Thyroid gland (tissue), 4 donors: ENCODE results near the gene KASH5. TPM values are rescaled to one million over a fixed set of nuclear protein-coding genes. Genes with fewer than 3 reads are reported as not detected.

ENCODE experiments used
- DNase-seq, 2 donors: peaks; one replicate each; pipeline ENCODE4 v3.0.0-alpha.2; 2019
- H3K27ac ChIP-seq, 3 donors: fragments of 200-600 bp; sonication (generic); 1 replicate in 2 of 3; 2 replicates in 1 of 3; pipeline ENCODE4 v1.5.1; 2016 to 2019; ENCODE audit warnings: mild to moderate bottlenecking in 1 of 3, moderate library complexity in 1 of 3
- H3K27me3 ChIP-seq: fragments of 200-600 bp; sonication (generic); one replicate; pipeline ENCODE4 v1.5.1; 2019
- H3K36me3 ChIP-seq, 2 donors: fragments of 200-600 bp; sonication (generic); one replicate each; pipeline ENCODE4 v1.5.1; 2016 to 2019
- H3K4me1 ChIP-seq, 2 donors: fragments of 200-600 bp; sonication (generic); one replicate each; pipeline ENCODE4 v1.5.1; 2017 to 2019
- H3K4me3 ChIP-seq, 3 donors: fragments of 200-600 bp; sonication (generic); replicated peaks in 1 of 3; 1 replicate in 2 of 3; 2 replicates in 1 of 3; pipeline ENCODE4 v1.5.1; 2016; ENCODE audit warnings: mild to moderate bottlenecking in 1 of 3
- H3K9me3 ChIP-seq: fragments of 200-600 bp; sonication (generic); one replicate; pipeline ENCODE4 v1.5.1; 2017
- POLR2A ChIP-seq, 2 donors: fragments of 450-650 bp; IDR thresholded peaks; one replicate each; pipeline ENCODE4 v1.6.1; 2017; ENCODE audit warnings: antibody characterized with exemption in 2 of 2, mild to moderate bottlenecking in 2 of 2, moderate library complexity in 1 of 2
- WGBS, 2 donors: methylation state at CpG; one replicate each; pipeline ENCODE4 v1.1.5; 2017; 5-methylcytosine and 5-hydroxymethylcytosine counted together
- intact Hi-C: fragments of 100-400 bp; cut with DNase I; formaldehyde crosslinking; loops from one replicate; pipeline ENCODE4 v1.15.1; 2023
- total RNA-seq, 4 donors: library from RNA; depleted of rRNA; stranded (reverse); fragments of >200 nt; gene quantifications; one replicate each; pipeline ENCODE4 v1.2.3, GENCODE V29; 2016
- TF ChIP-seq, protein P1 (sequence below), 6 experiments: fragments of 200-600 bp in 3 of 6; fragments of 450-650 bp in 3 of 6; sonication (generic) in 3 of 6; IDR thresholded peaks; one replicate each; pipeline ENCODE4 v1.5.1; 2016 to 2019; ENCODE audit warnings: antibody characterized with exemption in 6 of 6, mild to moderate bottlenecking in 2 of 6, inconsistent platforms in 1 of 6, moderate library complexity in 1 of 6

KASH5 gene
- total RNA-seq, 4 donors from 2014 or later = 1.3 TPM; not detected in 3

DNA sequence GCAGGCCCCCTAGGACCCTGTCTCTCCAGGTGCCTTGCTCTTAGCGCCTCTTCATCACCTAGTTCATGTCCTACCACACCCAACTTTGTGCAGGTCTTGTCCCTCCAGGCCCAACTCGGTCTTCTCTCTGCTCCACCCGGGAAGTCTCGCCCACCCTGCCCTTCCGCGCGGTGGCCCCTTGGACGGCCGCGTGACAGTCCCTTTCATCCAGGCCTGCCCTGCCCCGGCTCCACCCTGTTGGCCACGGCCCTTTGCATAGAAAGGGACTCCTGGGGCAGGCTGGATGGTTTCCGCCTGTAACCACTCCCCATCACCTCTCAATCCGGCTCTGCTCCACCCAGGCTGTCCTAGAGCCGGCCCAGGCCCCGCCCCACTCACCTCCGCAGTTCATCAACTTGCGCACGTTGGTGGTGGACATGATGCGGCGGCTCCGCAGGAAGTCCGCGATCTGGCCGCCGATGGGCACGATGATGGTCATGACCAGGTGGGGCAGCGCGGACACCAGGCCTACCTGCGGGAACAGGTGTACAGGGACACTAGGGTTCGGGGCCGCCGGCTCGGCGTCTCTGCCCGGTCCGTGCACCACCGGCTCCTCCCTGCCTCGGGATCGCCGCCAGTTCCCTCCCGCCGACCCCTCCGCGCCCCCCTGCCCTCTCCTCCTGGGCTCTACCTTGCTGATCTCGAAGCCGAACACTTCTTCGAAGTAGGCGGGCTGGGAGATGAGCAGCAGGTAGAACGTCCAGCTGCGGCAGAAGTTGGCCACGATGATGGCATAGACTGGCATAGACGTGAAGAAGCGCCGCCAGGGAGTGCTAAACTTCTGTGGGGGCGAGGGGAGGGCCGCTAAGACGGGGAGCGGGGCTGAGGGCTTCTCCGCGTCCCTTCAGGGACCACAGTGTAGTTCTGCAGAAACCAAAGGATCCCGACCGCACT lies 44.4 kb downstream of the KASH5 start:
- Histone ChIP-seq H3K4me3 (no peak overlapping the region), H3K4me1 (peaks cover 8 to 9% of the 10 kb centered on the region in 2 donors), H3K27ac (no peak overlapping the region), H3K27me3 (peaks cover 39% of the 10 kb centered on the region), H3K9me3 (no peaks in the 10 kb centered on the region), H3K36me3 (no peaks in the 10 kb centered on the region)
- TF ChIP-seq, protein P1, sequence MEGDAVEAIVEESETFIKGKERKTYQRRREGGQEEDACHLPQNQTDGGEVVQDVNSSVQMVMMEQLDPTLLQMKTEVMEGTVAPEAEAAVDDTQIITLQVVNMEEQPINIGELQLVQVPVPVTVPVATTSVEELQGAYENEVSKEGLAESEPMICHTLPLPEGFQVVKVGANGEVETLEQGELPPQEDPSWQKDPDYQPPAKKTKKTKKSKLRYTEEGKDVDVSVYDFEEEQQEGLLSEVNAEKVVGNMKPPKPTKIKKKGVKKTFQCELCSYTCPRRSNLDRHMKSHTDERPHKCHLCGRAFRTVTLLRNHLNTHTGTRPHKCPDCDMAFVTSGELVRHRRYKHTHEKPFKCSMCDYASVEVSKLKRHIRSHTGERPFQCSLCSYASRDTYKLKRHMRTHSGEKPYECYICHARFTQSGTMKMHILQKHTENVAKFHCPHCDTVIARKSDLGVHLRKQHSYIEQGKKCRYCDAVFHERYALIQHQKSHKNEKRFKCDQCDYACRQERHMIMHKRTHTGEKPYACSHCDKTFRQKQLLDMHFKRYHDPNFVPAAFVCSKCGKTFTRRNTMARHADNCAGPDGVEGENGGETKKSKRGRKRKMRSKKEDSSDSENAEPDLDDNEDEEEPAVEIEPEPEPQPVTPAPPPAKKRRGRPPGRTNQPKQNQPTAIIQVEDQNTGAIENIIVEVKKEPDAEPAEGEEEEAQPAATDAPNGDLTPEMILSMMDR (IDR thresholded peaks at IDR 0.05) = no peak
- TF ChIP-seq POLR2A (IDR thresholded peaks at IDR 0.05) = no peak
- DNase-seq = no peak
- WGBS, 2 donors = 14 to 18% methylated on average over 42 to 48 of the region's 63 CpGs
- intact Hi-C loops = no loop called here

DNA sequence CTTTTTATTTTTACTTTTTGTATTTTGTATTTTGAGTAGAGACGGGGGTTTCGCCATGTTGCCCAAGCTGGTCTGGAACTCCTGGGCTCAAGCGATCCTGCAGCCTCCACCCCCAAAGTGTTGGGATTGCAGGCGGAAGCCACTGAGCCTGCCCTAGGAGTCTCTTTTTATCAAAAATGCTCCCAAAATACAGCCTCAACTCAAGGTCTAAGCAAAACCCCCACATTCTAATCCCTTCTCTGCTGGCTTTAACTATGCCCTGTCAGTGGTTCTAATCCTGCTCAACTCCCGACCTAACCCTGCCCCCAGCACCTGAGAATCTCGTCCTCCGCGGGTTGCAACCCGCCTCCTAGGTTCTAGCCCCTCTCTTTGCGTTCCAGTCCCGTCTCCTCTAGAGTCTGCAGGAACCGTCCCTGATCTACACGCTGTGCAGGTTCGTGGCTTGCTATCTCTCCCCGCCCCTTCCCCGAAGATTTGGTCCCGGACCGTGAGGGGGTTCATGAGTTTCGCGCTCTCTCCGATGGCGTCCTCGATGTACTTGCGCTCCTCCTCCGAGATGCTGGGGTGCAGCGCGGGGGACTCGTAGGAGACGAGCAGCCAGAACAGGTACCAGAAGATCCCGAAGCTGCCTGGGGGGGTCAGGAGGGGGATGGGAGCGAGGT lies 45.3 kb downstream of the KASH5 start:
- no peak overlapping the region for H3K27ac ChIP-seq
- no peaks in the 10 kb centered on the region for H3K36me3 ChIP-seq
- peaks cover 1 to 2% of the 10 kb centered on the region in 2 donors for H3K4me1 ChIP-seq
- H3K27me3 ChIP-seq = peaks cover 30% of the 10 kb centered on the region
- H3K9me3 ChIP-seq = no peaks in the 10 kb centered on the region
- intact Hi-C loops = no loop called here
- no peak overlapping the region for H3K4me3 ChIP-seq
- no peak for TF ChIP-seq POLR2A (IDR thresholded peaks at IDR 0.05)
- TF ChIP-seq, protein P1 (IDR thresholded peaks at IDR 0.05) = no peak
- DNase-seq = no peak
- WGBS, 2 donors = 29 to 47% methylated on average over 18 to 23 of the region's 31 CpGs

DNA sequence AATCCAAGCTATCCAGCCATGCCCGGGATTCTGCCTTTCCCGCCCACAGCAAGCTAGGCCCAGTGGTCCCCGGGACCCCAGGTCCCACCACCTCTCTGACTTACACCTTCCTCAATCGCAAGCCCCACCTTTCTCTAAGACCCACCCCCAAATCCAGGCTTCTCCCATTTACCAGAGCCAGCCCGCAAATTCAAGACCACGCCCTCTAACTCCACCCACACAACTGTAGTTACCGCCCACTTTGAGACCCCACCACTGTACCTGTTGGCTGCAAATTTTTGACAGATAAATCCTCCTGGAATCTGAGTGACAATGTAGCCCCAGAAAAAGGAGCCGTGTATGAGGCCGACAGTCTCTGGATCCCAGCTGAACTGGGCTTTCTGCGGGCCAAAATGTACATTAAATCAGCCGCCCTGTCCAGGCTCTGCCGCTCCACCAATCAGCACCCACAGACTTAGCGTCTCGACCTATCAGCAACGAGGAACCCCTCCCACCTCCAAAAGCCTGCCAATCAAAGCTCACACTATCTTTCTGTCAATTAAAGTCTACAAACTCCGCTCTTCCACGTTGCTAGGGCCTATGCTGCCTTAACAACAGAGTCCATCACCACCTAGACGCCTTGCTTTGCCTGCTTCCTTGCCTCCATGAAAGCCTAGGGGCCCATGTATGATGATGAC lies 47.0 kb downstream of the KASH5 start:
- H3K4me3 ChIP-seq = no peak overlapping the region
- TF ChIP-seq, protein P1 (IDR thresholded peaks at IDR 0.05) = no peak
- TF ChIP-seq POLR2A (IDR thresholded peaks at IDR 0.05) = no peak
- 88 to 89% methylated on average over 18 of the region's 18 CpGs for WGBS, 2 donors
- no peaks in the 10 kb centered on the region for H3K4me1 ChIP-seq
- peaks cover 23% of the 10 kb centered on the region for H3K27me3 ChIP-seq
- no peaks in the 10 kb centered on the region for H3K36me3 ChIP-seq
- DNase-seq = no peak
- intact Hi-C loops = no loop called here
- no peaks in the 10 kb centered on the region for H3K9me3 ChIP-seq
- H3K27ac ChIP-seq = no peak overlapping the region

DNA sequence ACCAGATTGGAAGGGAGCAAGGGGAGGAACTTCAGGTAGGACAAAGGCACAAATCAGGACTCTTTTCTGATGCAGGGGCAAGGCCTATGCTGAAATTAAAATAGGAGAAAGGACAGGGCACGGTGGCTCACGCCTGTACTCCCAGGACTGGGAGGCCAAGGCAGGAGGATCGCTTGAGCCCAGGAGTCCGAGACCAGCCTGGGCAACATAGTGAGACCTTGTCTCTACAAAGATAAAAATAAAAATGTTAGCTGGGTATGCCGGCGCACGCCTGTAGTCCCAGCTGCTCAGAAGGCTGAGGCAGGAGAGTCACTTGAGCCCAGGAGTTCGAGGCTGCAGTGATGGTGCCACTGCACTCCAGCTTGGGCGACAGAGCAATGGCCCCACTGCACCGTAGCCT lies 47.6 kb downstream of the KASH5 start:
- Histone ChIP-seq H3K36me3 (no peaks in the 10 kb centered on the region), H3K4me1 (no peaks in the 10 kb centered on the region), H3K4me3 (no peak overlapping the region), H3K27me3 (peaks cover 23% of the 10 kb centered on the region), H3K27ac (no peak overlapping the region), H3K9me3 (no peaks in the 10 kb centered on the region)
- DNase-seq = no peak
- 82% methylated on average over 10 of the region's 10 CpGs for WGBS, 2 donors
- TF ChIP-seq POLR2A (IDR thresholded peaks at IDR 0.05) = no peak
- TF ChIP-seq, protein P1 (IDR thresholded peaks at IDR 0.05) = no peak
- intact Hi-C loops = no loop called here
